B cell (primary cell): ENCODE data around the gene GPR37. TPM values are rescaled to one million over a fixed set of nuclear protein-coding genes. Genes with fewer than 3 reads are reported as not detected.

ENCODE experiments used
- ATAC-seq: fragments of 200-7000 bp; cut with Tn5 transposase; one replicate; pipeline ENCODE4 v1.10.0; 2021; ENCODE audit warnings: low read depth, mild to moderate bottlenecking, moderate number of reproducible peaks, moderate library complexity
- CTCF ChIA-PET: fragments of 350-600 bp; sonication (Branson Sonifier 250); formaldehyde crosslinking; loops from one replicate; lab custom pipeline; 2021; ENCODE audit warnings: antibody characterized with exemption, inconsistent platforms; lab: Charles Lee
- POLR2A ChIA-PET: fragments of 350-600 bp; sonication (Branson Sonifier 250); formaldehyde crosslinking; loops from one replicate; lab custom pipeline; 2021; ENCODE audit warnings: antibody characterized with exemption; lab: Charles Lee
- DNase-seq: peaks from one replicate; pipeline ENCODE4 v3.0.0; 2013
- H2AFZ ChIP-seq: 2 replicates; pipeline ENCODE4 v1.6.1; 2012; ENCODE audit warnings: mild to moderate bottlenecking, low read depth, low read length; ENCODE audit not compliant: insufficient read depth, poor library complexity, severe bottlenecking
- H3K27ac ChIP-seq, 2 donors: 1 replicate in 1 of 2; 2 replicates in 1 of 2; pipeline ENCODE4 v1.5.1; 2012 to 2013; ENCODE audit warnings: low read length in 2 of 2, mild to moderate bottlenecking in 2 of 2, moderate library complexity in 1 of 2
- H3K27me3 ChIP-seq, 4 experiments: fragments of 200-600 bp in 1 of 4; sonication (generic) in 1 of 4; replicated peaks in 1 of 4; 1 replicate in 2 of 4; 2 replicates in 2 of 4; pipeline versions ENCODE4 v1.6.1 to v1.7.0; 2013 to 2016; ENCODE audit warnings: low read length in 3 of 4, mild to moderate bottlenecking in 2 of 4, mixed read lengths in 1 of 4, moderate library complexity in 1 of 4; ENCODE audit not compliant: insufficient read depth in 4 of 4, control insufficient read depth in 3 of 4; ENCODE audit errors: control extremely low read depth in 1 of 4
- H3K36me3 ChIP-seq, 2 experiments: replicated peaks in 1 of 2; 1 replicate in 1 of 2; 2 replicates in 1 of 2; pipeline versions ENCODE4 v1.6.1 to v1.7.1; 2013; ENCODE audit warnings: low read length in 1 of 2; ENCODE audit not compliant: insufficient read depth in 2 of 2, control insufficient read depth in 1 of 2; ENCODE audit errors: control extremely low read depth in 1 of 2, extremely low read depth in 1 of 2
- H3K4me1 ChIP-seq, 2 donors: fragments of 200-600 bp in 1 of 2; sonication (generic) in 1 of 2; 1 replicate in 1 of 2; 2 replicates in 1 of 2; pipeline versions ENCODE4 v1.5.1 to v1.6.1; 2013 to 2017; ENCODE audit warnings: low read length in 2 of 2; ENCODE audit not compliant: control insufficient read depth in 2 of 2, insufficient read depth in 2 of 2
- H3K4me2 ChIP-seq: replicated peaks from 2 replicates; pipeline ENCODE3; 2012; ENCODE audit warnings: mild to moderate bottlenecking, low read depth, low read length; ENCODE audit not compliant: poor library complexity, severe bottlenecking
- H3K4me3 ChIP-seq, 5 experiments: fragments of 200-600 bp in 1 of 5; sonication (generic) in 1 of 5; 1 replicate in 3 of 5; 2 replicates in 2 of 5; pipeline versions ENCODE4 v1.5.1 to v1.7.0; 2011 to 2016; ENCODE audit warnings: low read length in 4 of 5, mild to moderate bottlenecking in 4 of 5, low read depth in 2 of 5, control low read depth in 1 of 5, moderate library complexity in 1 of 5; ENCODE audit not compliant: insufficient read depth in 1 of 5; ENCODE audit errors: control extremely low read depth in 1 of 5, extremely low read depth in 1 of 5
- H3K79me2 ChIP-seq: fragments of 200-600 bp; sonication (generic); one replicate; pipeline ENCODE4 v1.6.0; 2016; ENCODE audit warnings: low read length; ENCODE audit not compliant: control insufficient read depth, insufficient read depth
- H3K9ac ChIP-seq: fragments of 200-600 bp; sonication (generic); 2 replicates; pipeline ENCODE4 v1.6.1; 2017; ENCODE audit warnings: mild to moderate bottlenecking, low read length, moderate library complexity
- H3K9me3 ChIP-seq, 3 donors: one replicate each; pipeline versions ENCODE4 v1.6.1 to v1.7.1; 2013; ENCODE audit warnings: low read length in 2 of 3; ENCODE audit not compliant: control insufficient read depth in 2 of 3, insufficient read depth in 1 of 3; ENCODE audit errors: control extremely low read depth in 1 of 3
- H4K20me1 ChIP-seq: 2 replicates; pipeline ENCODE4 v1.6.0; 2012; ENCODE audit warnings: mild to moderate bottlenecking, low read length; ENCODE audit not compliant: insufficient read depth, control insufficient read depth, poor library complexity, severe bottlenecking
- H3K27ac Mint-ChIP-seq: one replicate; pipeline ENCODE4 v1.8.0; 2021; ENCODE audit warnings: mixed read lengths
- H3K27me3 Mint-ChIP-seq: one replicate; pipeline ENCODE4 v1.8.0; 2021; ENCODE audit warnings: mixed read lengths
- H3K4me1 Mint-ChIP-seq: one replicate; pipeline ENCODE4 v1.8.0; 2021; ENCODE audit warnings: mixed read lengths
- H3K4me3 Mint-ChIP-seq: one replicate; pipeline ENCODE4 v1.8.0; 2021; ENCODE audit warnings: mixed read lengths
- H3K9me3 Mint-ChIP-seq: one replicate; pipeline ENCODE4 v1.8.0; 2022; ENCODE audit warnings: mixed read lengths; ENCODE audit not compliant: insufficient read depth
- EZH2 ChIP-seq: IDR thresholded peaks from 2 replicates; pipeline ENCODE4 v1.6.1; 2012; ENCODE audit warnings: borderline replicate concordance, low read depth, mild to moderate bottlenecking, moderate library complexity, low read length; ENCODE audit not compliant: insufficient read depth, poor library complexity, severe bottlenecking
- WGBS: methylation state at CpG from one replicate; pipeline ENCODE4 v1.1.5; 2013; ENCODE audit warnings: missing lambda C conversion rate; ENCODE audit not compliant: insufficient coverage; 5-methylcytosine and 5-hydroxymethylcytosine counted together
- intact Hi-C: fragments of 100-400 bp; cut with micrococcal nuclease; formaldehyde crosslinking; loops from one replicate; pipeline ENCODE4 v1.10.0; 2022
- polyA plus RNA-seq: library from polyadenylated mRNA; depleted of rRNA; stranded (reverse); fragments of >200 nt; gene quantifications from 2 replicates; pipeline ENCODE4 v1.2.3, GENCODE V29; 2012
- total RNA-seq, 2 donors: library from RNA; stranded (reverse); fragments of 120-200 nt in 1 of 2; gene quantifications; 1 replicate in 1 of 2; 2 replicates in 1 of 2; pipeline versions ENCODE4 v1.2.3 to v1.2.4, GENCODE V29; 2013 to 2022
- TF ChIP-seq, protein P1 (sequence below): fragments of 200-600 bp; IDR thresholded peaks from one replicate; pipeline ENCODE4 v1.8.0; 2022; ENCODE audit warnings: antibody characterized with exemption, mild to moderate bottlenecking

Gene GPR37
- total and polyA plus RNA-seq, 2 donors (not counting 1 experiment from before 2014, with no cell fraction given) = not detected

DNA sequence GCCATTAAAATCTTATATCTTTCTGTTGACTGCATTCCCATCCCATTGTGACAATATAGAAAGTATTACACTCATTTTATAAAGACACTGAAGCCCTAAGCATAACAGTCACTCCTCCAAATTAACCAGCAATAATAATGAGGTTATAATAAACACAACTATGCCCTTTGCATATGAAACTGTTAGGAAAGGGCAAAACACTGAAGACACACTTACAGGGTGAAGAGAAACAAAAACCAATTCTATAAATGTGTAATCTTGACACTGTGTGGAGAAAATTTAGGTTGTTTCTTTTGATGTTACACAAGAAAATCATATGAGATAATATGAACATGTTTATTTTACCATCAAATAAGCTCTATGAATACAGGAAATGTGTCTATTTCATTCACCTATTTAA, 14.0 kb upstream of the GPR37 start:
- Mint-ChIP-seq H3K4me3 (no peak overlapping the region), H3K27ac (no peak overlapping the region), H3K9me3 (no peaks in the 10 kb centered on the region), H3K27me3 (peaks cover 9% of the 10 kb centered on the region), H3K4me1 (no peaks in the 10 kb centered on the region)
- H3K4me3 ChIP-seq = no peak overlapping the region
- H2AFZ ChIP-seq = no peak overlapping the region
- TF ChIP-seq, protein P1, sequence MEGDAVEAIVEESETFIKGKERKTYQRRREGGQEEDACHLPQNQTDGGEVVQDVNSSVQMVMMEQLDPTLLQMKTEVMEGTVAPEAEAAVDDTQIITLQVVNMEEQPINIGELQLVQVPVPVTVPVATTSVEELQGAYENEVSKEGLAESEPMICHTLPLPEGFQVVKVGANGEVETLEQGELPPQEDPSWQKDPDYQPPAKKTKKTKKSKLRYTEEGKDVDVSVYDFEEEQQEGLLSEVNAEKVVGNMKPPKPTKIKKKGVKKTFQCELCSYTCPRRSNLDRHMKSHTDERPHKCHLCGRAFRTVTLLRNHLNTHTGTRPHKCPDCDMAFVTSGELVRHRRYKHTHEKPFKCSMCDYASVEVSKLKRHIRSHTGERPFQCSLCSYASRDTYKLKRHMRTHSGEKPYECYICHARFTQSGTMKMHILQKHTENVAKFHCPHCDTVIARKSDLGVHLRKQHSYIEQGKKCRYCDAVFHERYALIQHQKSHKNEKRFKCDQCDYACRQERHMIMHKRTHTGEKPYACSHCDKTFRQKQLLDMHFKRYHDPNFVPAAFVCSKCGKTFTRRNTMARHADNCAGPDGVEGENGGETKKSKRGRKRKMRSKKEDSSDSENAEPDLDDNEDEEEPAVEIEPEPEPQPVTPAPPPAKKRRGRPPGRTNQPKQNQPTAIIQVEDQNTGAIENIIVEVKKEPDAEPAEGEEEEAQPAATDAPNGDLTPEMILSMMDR = no peak
- no peak for TF ChIP-seq EZH2
- no peak overlapping the region for H3K9ac ChIP-seq
- H3K79me2 ChIP-seq = no peaks in the 10 kb centered on the region
- no peaks in the 10 kb centered on the region for H3K4me1 ChIP-seq
- H4K20me1 ChIP-seq = no peaks in the 10 kb centered on the region
- CTCF ChIA-PET = no interaction called here
- DNase-seq (no peak), ATAC-seq (no peak)
- H3K27ac ChIP-seq = no peak overlapping the region
- intact Hi-C loops = no loop called here
- H3K9me3 ChIP-seq = no peaks in the 10 kb centered on the region
- H3K36me3 ChIP-seq = no peaks in the 10 kb centered on the region
- no peak overlapping the region for H3K4me2 ChIP-seq
- no peaks in the 10 kb centered on the region for H3K27me3 ChIP-seq
- POLR2A ChIA-PET = no interaction called here

DNA sequence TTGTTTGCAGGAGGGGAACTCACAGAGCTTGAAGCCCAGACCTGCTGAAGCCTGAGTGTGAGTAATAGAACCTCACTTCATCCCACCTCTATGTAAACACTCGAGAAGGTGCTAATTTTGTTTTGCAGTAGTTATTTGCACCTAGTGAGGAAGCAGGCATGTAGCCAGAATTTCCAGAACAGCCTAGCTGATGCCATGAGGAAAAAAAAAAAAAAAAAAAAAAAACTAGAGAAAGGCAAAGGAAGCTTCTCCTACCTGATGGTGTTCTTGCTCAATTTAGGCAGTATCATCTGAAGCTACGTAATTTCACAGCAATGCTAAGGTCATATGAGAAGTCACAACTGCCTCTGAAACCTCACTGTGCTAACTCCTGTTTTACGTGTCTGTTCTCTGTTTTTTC, 13.6 kb upstream of the GPR37 start:
- Histone ChIP-seq H3K9me3 (no peaks in the 10 kb centered on the region), H3K4me3 (no peak overlapping the region), H3K27me3 (no peaks in the 10 kb centered on the region), H2AFZ (no peak overlapping the region), H3K27ac (no peak overlapping the region), H3K36me3 (no peaks in the 10 kb centered on the region), H3K79me2 (no peaks in the 10 kb centered on the region), H3K4me2 (no peak overlapping the region), H3K9ac (no peak overlapping the region), H3K4me1 (no peaks in the 10 kb centered on the region), H4K20me1 (no peaks in the 10 kb centered on the region)
- CTCF ChIA-PET = no interaction called here
- TF ChIP-seq EZH2 = no peak
- TF ChIP-seq, protein P1 = no peak
- 92% methylated on average over 2 of the region's 3 CpGs for WGBS
- Mint-ChIP-seq H3K27me3 (peaks cover 10% of the 10 kb centered on the region), H3K4me1 (no peaks in the 10 kb centered on the region), H3K9me3 (no peaks in the 10 kb centered on the region), H3K4me3 (no peak overlapping the region), H3K27ac (no peak overlapping the region)
- intact Hi-C loops = no loop called here
- DNase-seq (no peak), ATAC-seq (no peak)
- POLR2A ChIA-PET = no interaction called here
